ENCODE measurements around the gene IRX6.

IRX6 gene

DNA sequence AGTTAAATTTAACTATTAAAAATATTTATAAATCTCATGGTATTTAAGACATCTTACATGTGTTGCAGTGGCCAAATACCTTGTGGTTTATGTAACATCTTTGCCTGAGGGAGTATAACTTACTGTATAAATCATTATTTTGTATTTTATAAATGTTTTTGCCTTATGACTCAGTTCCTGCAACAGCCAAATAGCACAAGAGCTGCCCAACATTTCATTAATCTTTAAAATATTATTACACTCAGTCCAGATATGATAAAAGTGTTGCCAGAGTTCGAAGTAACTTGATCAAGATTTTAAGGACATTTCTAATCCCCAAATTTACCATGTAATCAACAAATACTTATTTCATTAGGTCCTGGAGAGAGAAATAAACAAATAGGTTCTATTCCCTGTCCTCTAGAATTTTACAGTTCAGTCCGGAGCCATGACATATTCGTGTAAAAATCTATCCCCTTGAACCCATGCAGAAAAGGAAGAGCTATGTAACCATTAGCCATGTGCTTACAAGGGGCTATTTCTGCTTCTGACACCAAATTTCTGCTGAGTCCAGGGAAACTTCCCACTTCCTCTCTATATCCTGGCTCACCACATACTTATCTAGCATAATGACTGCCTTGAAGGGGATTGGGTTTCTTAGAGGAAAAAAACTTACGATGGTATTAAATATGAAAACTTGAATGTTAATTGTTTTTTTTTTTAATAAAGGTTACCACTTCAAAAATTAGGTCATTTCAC is 44.0 kb downstream of the IRX6 start:
- DNase-seq, result no peak

DNA sequence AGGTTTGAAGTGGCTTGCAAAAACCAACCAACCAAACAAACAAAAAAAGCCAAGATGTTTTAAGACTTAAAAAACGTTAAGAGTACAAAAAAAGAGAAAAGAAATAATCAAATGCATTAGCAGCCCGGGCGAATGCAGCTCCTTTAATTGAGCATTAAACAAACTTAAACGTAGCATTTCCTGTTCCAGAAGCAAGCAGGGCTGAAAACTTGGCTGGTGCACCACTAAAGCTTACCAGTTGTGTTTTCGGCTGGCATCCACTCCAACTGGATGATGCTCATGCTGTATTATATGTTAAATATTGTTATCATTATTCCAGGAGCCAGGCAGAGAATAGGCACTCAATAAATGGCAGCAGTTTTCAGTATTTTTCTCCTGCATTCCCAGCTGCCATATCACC is 45.1 kb downstream of the IRX6 start:
- DNase-seq, result no peak

- DNase-seq, result no peak
These were observed 46.9 kb downstream of the IRX6 start for GRCh38 chr16:55370762-55371482.

- DNase-seq, result no peak
These were observed 48.9 kb downstream of the IRX6 start for GRCh38 chr16:55372792-55373488.

- no peak for DNase-seq
These were observed 49.5 kb downstream of the IRX6 start for GRCh38 chr16:55373489-55373832.

GRCh38 chr16:55376045-55376444 is 52.0 kb downstream of the IRX6 start:
- DNase-seq, result no peak

DNA sequence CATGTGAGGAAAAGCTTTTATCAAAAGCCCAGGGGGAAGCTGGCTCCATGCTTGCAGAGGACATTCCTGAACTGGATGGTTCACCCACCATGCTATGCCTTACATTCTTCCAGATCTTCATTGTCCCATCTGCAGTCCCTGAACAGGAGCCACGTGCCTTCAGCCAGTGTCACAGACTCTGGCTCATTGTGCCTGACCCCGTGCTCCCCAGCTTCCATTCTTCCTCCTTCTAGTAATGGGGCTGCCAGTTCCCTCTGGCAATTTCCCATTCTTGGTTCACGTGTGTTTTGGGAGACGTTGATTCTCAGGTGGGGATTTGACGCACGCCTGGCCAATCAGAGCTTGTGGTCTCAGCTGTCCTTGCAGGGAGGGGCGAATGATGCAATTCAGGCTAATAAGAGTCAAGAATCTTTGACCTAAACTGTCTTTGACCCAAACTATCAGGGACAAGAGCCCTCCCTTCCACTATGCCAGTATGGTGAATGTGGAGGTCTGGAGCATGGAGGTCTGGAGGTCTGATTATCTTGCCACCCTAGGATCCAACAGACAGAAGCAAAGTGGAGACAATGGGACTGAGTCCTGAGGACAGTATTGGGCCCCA is 52.7 kb downstream of the IRX6 start:
- no peak for DNase-seq

DNA sequence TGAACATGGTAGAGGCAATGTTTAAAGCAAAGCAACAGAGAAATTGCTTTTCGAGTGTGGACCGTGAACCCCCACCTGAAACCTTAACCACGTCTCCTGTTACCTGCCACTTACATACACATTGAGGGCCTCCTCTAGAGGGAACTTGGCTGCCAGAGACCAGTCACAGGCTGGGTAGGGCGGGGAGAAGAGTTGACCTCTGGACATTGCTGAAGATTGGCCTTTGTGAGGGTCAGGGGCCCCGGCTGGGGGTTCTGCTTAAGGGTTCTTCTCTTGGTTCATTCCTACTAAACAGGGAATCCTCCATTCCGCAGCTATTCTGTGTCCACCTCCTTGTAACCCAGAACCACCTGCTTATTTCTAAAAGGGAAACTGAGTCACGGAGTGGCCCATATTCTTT is 53.8 kb downstream of the IRX6 start:
- no peak for DNase-seq

DNA sequence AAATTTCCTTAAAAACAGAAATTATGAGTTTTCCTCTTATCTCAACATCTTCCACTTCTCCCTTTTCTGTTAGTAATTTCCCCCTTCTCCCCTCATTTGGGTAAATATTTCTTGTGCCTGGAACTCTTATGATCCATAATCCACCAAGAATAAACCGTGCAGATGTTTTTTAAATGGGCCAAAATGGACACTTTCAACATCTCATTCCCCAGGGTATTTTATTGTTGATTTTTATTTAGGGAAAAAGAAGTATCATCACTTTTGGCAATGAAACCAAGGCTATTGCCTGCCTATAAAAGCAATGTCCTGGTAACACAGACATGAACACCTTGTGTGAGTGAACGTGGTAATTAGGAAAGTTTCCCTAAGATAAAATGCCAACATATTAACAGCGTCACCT is 54.6 kb downstream of the IRX6 start:
- no peak for DNase-seq

GRCh38 chr16:55379371-55379770 is 55.4 kb downstream of the IRX6 start:
- DNase-seq, result no peak

GRCh38 chr16:55379876-55380390 is 55.9 kb downstream of the IRX6 start:
- no peak for DNase-seq

Measured in SW 1271 (cell line).